Right lobe of liver (tissue), 4 donors: ENCODE results near the gene TAS2R43.

Experiments used
- CTCF ChIP-seq, 4 donors: fragments of 200-600 bp in 3 of 4; fragments of 450-650 bp in 1 of 4; IDR thresholded peaks; one replicate each; pipeline versions ENCODE4 v1.5.1 to v1.8.0; 2016 to 2022; ENCODE audit warnings: antibody characterized with exemption in 4 of 4, mild to moderate bottlenecking in 2 of 4
- POLR2A ChIP-seq: fragments of 450-650 bp; IDR thresholded peaks from one replicate; pipeline ENCODE4 v1.6.1; 2017; ENCODE audit warnings: antibody characterized with exemption, mild to moderate bottlenecking
- donor health status: DM: no; HTN: no; CAD: no.
- donor health status: DM: no; HTN: no; CAD: no.
- donor health status: DM: no; HTN: yes; CAD: no.

- TF ChIP-seq CTCF (IDR thresholded peaks at IDR 0.05) (no peak), POLR2A (no peak)
These were observed 13.4 kb upstream of the TAS2R43 start for GRCh38 chr12:11105546-11105945.
